DND-41 (cell line): ENCODE results near the gene LYPD6B.

ENCODE experiments used
- CTCF ChIP-seq: IDR thresholded peaks from 2 replicates; pipeline ENCODE4 v1.5.1; 2012; ENCODE audit warnings: borderline replicate concordance, low read length, moderate library complexity, mild to moderate bottlenecking; ENCODE audit not compliant: poor library complexity, severe bottlenecking; ENCODE audit errors: extremely low read depth
- EZH2 ChIP-seq: IDR thresholded peaks from 3 replicates; pipeline ENCODE4 v1.6.1; 2012; ENCODE audit warnings: borderline replicate concordance, low read depth, mild to moderate bottlenecking, moderate library complexity, low read length, inconsistent platforms; ENCODE audit not compliant: severe bottlenecking

GRCh38 chr2:149099298-149099697 is 60.8 kb downstream of the LYPD6B start:
- TF ChIP-seq EZH2 (no peak), CTCF (no peak)
